Measurements from ENCODE around the gene HMCN1.
A peak's percentile ranks its signal among the peaks of the same experiment; 100 is the strongest.

Gene HMCN1

DNA sequence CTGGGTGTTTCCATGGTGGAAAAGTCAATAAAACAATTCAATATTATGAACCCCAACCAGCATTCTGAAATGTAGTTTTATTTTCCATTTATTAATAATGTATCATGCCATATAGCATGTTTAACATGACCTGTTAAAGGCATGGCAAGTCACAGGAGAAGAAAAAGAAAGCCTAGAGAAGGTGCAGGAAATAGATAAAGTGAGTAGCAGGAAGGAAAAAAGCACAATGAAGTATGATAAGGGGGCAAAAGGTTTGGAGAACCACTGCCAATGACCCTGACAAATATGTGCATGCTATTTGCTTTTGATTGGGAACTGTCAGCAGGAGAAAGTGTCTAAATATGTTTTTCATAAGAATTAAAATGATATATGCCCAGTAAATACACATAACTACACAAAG is 85.6 kb downstream of the HMCN1 start:
- H3K27ac ChIP-seq = no peak overlapping the region
- no peak for TF ChIP-seq ZFX (IDR thresholded peaks at IDR 0.05; ENCODE audit: borderline replicate concordance)
- TF ChIP-seq, protein P1, sequence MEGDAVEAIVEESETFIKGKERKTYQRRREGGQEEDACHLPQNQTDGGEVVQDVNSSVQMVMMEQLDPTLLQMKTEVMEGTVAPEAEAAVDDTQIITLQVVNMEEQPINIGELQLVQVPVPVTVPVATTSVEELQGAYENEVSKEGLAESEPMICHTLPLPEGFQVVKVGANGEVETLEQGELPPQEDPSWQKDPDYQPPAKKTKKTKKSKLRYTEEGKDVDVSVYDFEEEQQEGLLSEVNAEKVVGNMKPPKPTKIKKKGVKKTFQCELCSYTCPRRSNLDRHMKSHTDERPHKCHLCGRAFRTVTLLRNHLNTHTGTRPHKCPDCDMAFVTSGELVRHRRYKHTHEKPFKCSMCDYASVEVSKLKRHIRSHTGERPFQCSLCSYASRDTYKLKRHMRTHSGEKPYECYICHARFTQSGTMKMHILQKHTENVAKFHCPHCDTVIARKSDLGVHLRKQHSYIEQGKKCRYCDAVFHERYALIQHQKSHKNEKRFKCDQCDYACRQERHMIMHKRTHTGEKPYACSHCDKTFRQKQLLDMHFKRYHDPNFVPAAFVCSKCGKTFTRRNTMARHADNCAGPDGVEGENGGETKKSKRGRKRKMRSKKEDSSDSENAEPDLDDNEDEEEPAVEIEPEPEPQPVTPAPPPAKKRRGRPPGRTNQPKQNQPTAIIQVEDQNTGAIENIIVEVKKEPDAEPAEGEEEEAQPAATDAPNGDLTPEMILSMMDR (IDR thresholded peaks at IDR 0.05) = no peak

DNA sequence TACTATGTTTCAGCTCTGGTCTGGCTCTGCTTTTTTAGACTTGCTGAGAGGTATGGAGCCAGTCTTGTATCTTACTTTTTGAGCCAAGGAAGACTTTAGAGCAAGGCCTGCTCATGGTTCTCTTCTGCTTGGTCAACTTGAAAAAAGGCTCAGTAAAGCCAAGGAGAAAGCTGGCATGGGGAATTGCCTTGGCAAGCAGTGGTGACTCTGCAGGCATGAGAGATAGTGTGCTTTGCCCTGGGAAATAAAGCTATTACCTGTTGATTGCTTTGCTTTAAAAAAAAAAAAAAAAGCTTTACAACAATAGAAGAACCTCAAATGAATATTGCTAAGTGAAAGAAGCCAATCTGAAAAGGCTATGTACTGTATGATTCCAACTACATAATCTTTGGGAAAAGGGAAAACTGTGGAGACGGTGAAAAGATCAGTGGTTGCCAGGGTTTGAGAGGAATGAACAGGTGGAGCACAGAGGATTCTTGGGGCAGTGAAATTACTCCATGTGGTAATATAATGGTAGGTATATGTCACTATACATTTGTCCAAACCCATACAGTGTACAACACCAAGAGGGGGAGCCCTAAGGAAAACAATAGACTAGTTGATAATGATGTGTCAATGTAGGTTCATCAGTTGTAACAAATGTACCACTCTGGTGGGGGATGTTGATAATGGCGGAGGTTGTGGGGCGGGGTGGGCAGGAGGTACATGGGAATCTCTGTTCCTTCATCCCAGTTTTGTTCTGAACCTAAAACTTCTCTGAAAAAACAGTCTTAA is 87.6 kb downstream of the HMCN1 start:
- no peak for TF ChIP-seq ZFX (IDR thresholded peaks at IDR 0.05; ENCODE audit: borderline replicate concordance)
- TF ChIP-seq, protein P1 (IDR thresholded peaks at IDR 0.05) = peak; percentile 17; the same call in 1 of the 2 replicates
- H3K27ac ChIP-seq = no peak overlapping the region

DNA sequence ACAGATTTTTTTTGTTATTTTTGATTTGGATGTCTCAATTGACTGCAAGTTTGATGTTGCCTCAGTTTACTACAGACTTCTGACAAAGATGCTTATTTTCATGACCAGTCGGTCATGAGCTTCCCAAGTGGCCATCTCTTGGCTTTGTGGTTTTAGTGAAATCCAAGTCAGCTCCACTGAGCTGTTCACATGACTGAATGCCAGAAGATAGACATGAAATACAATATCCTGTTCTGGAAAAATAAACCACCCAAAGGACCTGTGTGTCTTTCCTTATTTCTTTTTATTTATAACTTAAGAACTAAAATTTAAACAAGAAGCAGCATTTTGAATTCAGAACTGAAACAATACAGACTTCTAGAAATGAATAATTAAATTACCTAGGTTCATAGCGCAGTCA is 89.3 kb downstream of the HMCN1 start:
- TF ChIP-seq ZFX (IDR thresholded peaks at IDR 0.05; ENCODE audit: borderline replicate concordance) = no peak
- TF ChIP-seq, protein P1 (IDR thresholded peaks at IDR 0.05) = no peak
- H3K27ac ChIP-seq = no peak overlapping the region

DNA sequence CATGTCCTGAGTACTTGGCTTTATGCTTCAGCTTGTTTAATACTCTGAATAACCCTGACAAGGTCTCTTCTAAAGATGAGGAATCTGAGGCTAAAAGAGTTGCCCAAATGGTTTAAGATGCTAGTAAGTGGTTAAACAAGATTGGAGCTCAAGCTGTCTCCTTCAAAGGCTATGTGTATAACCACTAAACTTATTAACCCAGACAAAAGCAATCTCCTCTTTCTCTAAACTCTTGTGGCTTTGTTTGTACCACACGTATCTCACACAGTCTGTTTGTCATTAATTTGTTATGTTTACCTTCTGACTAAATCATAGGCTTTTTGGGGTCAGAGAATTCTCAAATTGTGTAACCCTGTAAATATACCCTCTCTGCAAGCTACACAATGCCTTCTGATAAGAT is 89.9 kb downstream of the HMCN1 start:
- H3K27ac ChIP-seq = no peak overlapping the region
- TF ChIP-seq, protein P1 (IDR thresholded peaks at IDR 0.05) = no peak
- no peak for TF ChIP-seq ZFX (IDR thresholded peaks at IDR 0.05; ENCODE audit: borderline replicate concordance)

DNA sequence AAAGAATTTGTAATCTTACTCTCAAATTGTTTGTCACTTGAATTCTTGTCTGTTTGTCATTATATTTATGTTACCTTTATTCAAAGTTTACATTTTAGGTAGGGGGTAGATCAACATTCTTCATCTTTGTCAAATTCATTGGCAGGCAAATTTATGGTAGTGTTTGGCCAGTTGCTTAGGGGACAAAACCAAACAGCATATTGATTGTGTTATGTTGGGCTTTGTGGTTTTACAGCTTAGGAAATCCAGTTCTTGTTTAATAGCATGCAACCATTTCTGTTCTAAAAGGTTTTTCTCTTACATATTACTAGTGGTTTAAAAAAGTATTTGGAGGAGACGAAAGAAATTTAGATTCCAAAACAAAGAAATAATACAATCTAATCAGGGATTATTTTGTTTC is 91.4 kb downstream of the HMCN1 start:
- no peak overlapping the region for H3K27ac ChIP-seq
- no peak for TF ChIP-seq ZFX (IDR thresholded peaks at IDR 0.05; ENCODE audit: borderline replicate concordance)
- TF ChIP-seq, protein P1 (IDR thresholded peaks at IDR 0.05) = no peak

DNA sequence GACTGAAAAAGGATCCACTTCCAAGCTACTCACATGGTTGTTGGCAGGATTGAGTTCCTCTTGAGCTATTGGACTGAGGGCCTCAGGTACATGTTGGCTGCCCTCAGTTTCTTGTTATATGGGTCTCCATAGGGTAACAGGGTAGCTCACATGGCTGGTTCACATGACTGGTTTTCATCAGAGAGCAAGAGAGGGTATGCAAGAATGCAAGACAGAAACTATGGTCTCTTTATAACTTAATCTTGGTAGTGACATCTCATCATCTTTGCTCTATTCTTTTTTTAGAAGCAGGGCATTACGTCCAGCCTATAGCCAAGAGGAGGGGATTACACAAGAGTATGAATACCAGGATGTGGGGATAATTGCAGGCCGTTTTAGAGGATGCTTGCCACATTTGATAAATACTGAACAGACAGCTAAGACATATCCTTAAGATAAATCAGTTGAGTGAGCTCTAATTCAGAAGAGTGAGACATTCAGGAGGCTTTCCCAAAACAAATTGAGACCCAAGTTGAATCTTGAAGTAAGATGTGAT is 100.2 kb downstream of the HMCN1 start:
- TF ChIP-seq, protein P1 (IDR thresholded peaks at IDR 0.05) = no peak
- TF ChIP-seq ZFX (IDR thresholded peaks at IDR 0.05; ENCODE audit: borderline replicate concordance) = no peak
- no peak overlapping the region for H3K27ac ChIP-seq

DNA sequence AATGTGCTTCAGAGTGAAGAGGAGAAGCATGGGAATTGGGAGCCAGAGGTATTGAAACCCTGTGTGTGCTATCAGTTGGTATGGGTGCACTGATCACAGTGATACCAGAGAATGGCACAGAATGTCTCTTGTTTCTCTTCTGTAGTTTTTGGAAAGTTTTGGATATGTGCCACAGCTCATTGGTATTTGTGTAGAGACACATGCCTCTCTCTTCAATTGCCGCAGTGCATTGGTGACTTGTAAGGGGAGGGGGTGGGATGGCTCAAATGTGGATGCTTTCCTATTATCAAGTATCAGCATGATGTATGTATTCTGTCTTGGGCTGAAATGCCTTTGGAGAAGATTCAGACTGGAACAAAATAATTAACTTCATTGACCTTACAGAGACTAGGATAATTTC is 101.0 kb downstream of the HMCN1 start:
- no peak overlapping the region for H3K27ac ChIP-seq
- TF ChIP-seq, protein P1 (IDR thresholded peaks at IDR 0.05) = no peak
- TF ChIP-seq ZFX (IDR thresholded peaks at IDR 0.05; ENCODE audit: borderline replicate concordance) = no peak

All from 22Rv1 (cell line).